ENCODE measurements around the gene FLNB. TPM values are rescaled to one million over a fixed set of nuclear protein-coding genes. Genes with fewer than 3 reads are reported as not detected.

The FLNB gene
- polyA plus RNA-seq, 1 donor from 2014 or later, result 10.3 TPM

GRCh38 chr3:58152225-58153015 lies 144.2 kb downstream of the FLNB start:
- no peak overlapping the region for H3K27ac ChIP-seq (ENCODE audit: low read length)
- H3K4me3 ChIP-seq (ENCODE audit: low read length), result no peak overlapping the region
- no peaks in the 10 kb centered on the region for H3K79me2 ChIP-seq (replicated peaks; ENCODE audit: insufficient read depth, low read length)
- H3K27me3 ChIP-seq (ENCODE audit: insufficient read depth, low read depth, low read length), result no peaks in the 10 kb centered on the region
- no peaks in the 10 kb centered on the region for H3K9me3 ChIP-seq (ENCODE audit: low read length)
- no peak for TF ChIP-seq REST (IDR thresholded peaks at IDR 0.05; ENCODE audit: borderline replicate concordance)
- TF ChIP-seq TAF1 (IDR thresholded peaks at IDR 0.05; ENCODE audit: low read depth), result no peak
- TF ChIP-seq CTCF (IDR thresholded peaks at IDR 0.05; ENCODE audit: poor library complexity, severe bottlenecking), result no peak
- no peak for TF ChIP-seq POLR2AphosphoS5 (IDR thresholded peaks at IDR 0.05)
- no peak for TF ChIP-seq MXI1 (conservative IDR thresholded peaks at IDR 0.05; ENCODE audit: poor library complexity, severe bottlenecking)
- no peak for TF ChIP-seq SMC3 (conservative IDR thresholded peaks at IDR 0.05; ENCODE audit: poor library complexity)
- no peak for TF ChIP-seq EP300 (conservative IDR thresholded peaks at IDR 0.05; ENCODE audit: poor library complexity, severe bottlenecking)
- TF ChIP-seq RAD21 (conservative IDR thresholded peaks at IDR 0.05), result no peak
- no peak for TF ChIP-seq EZH2 (IDR thresholded peaks at IDR 0.05; ENCODE audit: borderline replicate concordance, insufficient read depth, low read length, poor library complexity, severe bottlenecking)
- no peaks in the 10 kb centered on the region for H3K9me2 ChIP-seq (ENCODE audit: insufficient read depth, low read length)
- no peak overlapping the region for H3K9ac ChIP-seq (ENCODE audit: low read length)
- H4K20me1 ChIP-seq (ENCODE audit: insufficient read depth), result no peaks in the 10 kb centered on the region
- H3K4me2 ChIP-seq (ENCODE audit: low read length), result no peak overlapping the region
- no peaks in the 10 kb centered on the region for H3K36me3 ChIP-seq (ENCODE audit: insufficient read depth, low read length)
- H3F3A ChIP-seq (ENCODE audit: insufficient read depth, low read length, poor library complexity, severe bottlenecking), result no peaks in the 10 kb centered on the region
- H2AFZ ChIP-seq (ENCODE audit: low read depth, low read length), result no peak overlapping the region

- no peak overlapping the region for H3K4me2 ChIP-seq (ENCODE audit: low read length)
- H3K79me2 ChIP-seq (replicated peaks; ENCODE audit: insufficient read depth, low read length), result no peaks in the 10 kb centered on the region
- no peak overlapping the region for H3K27ac ChIP-seq (ENCODE audit: low read length)
- no peaks in the 10 kb centered on the region for H3K27me3 ChIP-seq (ENCODE audit: insufficient read depth, low read depth, low read length)
- no peak overlapping the region for H3K4me3 ChIP-seq (ENCODE audit: low read length)
- TF ChIP-seq SMC3 (conservative IDR thresholded peaks at IDR 0.05; ENCODE audit: poor library complexity), result no peak
- no peak for TF ChIP-seq CTCF (IDR thresholded peaks at IDR 0.05; ENCODE audit: poor library complexity, severe bottlenecking)
- TF ChIP-seq EZH2 (IDR thresholded peaks at IDR 0.05; ENCODE audit: borderline replicate concordance, insufficient read depth, low read length, poor library complexity, severe bottlenecking), result no peak
- no peak for TF ChIP-seq POLR2AphosphoS5 (IDR thresholded peaks at IDR 0.05)
- no peak for TF ChIP-seq REST (IDR thresholded peaks at IDR 0.05; ENCODE audit: borderline replicate concordance)
- TF ChIP-seq TAF1 (IDR thresholded peaks at IDR 0.05; ENCODE audit: low read depth), result no peak
- TF ChIP-seq MXI1 (conservative IDR thresholded peaks at IDR 0.05; ENCODE audit: poor library complexity, severe bottlenecking), result no peak
- TF ChIP-seq EP300 (conservative IDR thresholded peaks at IDR 0.05; ENCODE audit: poor library complexity, severe bottlenecking), result no peak
- no peak for TF ChIP-seq RAD21 (conservative IDR thresholded peaks at IDR 0.05)
- no peaks in the 10 kb centered on the region for H3K9me2 ChIP-seq (ENCODE audit: insufficient read depth, low read length)
- H3K9me3 ChIP-seq (ENCODE audit: low read length), result no peaks in the 10 kb centered on the region
- no peak overlapping the region for H2AFZ ChIP-seq (ENCODE audit: low read depth, low read length)
- no peak overlapping the region for H3K9ac ChIP-seq (ENCODE audit: low read length)
- no peaks in the 10 kb centered on the region for H4K20me1 ChIP-seq (ENCODE audit: insufficient read depth)
- H3K36me3 ChIP-seq (ENCODE audit: insufficient read depth, low read length), result no peaks in the 10 kb centered on the region
- no peaks in the 10 kb centered on the region for H3F3A ChIP-seq (ENCODE audit: insufficient read depth, low read length, poor library complexity, severe bottlenecking)
These were observed 145.1 kb downstream of the FLNB start for GRCh38 chr3:58153371-58153770.
